Activated CD8-positive, alpha-beta memory T cell treated with anti-CD3 and anti-CD28 coated beads for 24 hours (primary cell): ENCODE data around the gene DCC.
"Not testable (repeated sequence)": the region's sequence is repeated elsewhere in the genome, so short reads cannot be mapped to it uniquely, and the experiment has no call there.

Experiments used
- DNase-seq: peaks from one replicate; pipeline ENCODE4 v3.0.0-alpha.2; 2020

The DCC gene

GRCh38 chr18:53442415-53442783 is 1102.4 kb downstream of the DCC start:
- no peak for DNase-seq

- no peak for DNase-seq
These were observed 1103.3 kb downstream of the DCC start for GRCh38 chr18:53443336-53443735.

GRCh38 chr18:53443831-53444230 is 1103.8 kb downstream of the DCC start:
- no peak for DNase-seq

GRCh38 chr18:53451902-53452301 is 1111.9 kb downstream of the DCC start:
- DNase-seq: no peak

GRCh38 chr18:53457068-53457467 is 1117.1 kb downstream of the DCC start:
- no peak for DNase-seq

- DNase-seq: no peak
These were observed 1118.3 kb downstream of the DCC start for GRCh38 chr18:53458268-53458667.

- DNase-seq: no peak
These were observed 1119.1 kb downstream of the DCC start for GRCh38 chr18:53458944-53459580.

GRCh38 chr18:53467756-53468155 is 1127.8 kb downstream of the DCC start:
- DNase-seq: no peak

- DNase-seq: not testable (repeated sequence)
These were observed 1128.2 kb downstream of the DCC start for GRCh38 chr18:53468173-53468572.

GRCh38 chr18:53472546-53472945 is 1132.5 kb downstream of the DCC start:
- DNase-seq: no peak

GRCh38 chr18:53478155-53478554 is 1138.2 kb downstream of the DCC start:
- DNase-seq: no peak

- no peak for DNase-seq
These were observed 1146.3 kb downstream of the DCC start for GRCh38 chr18:53486296-53486695.

- no peak for DNase-seq
These were observed 1149.3 kb downstream of the DCC start for GRCh38 chr18:53489266-53489665.

GRCh38 chr18:53490019-53490418 is 1150.0 kb downstream of the DCC start:
- no peak for DNase-seq

- no peak for DNase-seq
These were observed 1156.0 kb downstream of the DCC start for GRCh38 chr18:53496028-53496427.

- DNase-seq: no peak
These were observed 1164.0 kb downstream of the DCC start for GRCh38 chr18:53503914-53504441.

- no peak for DNase-seq
These were observed 1168.5 kb downstream of the DCC start for GRCh38 chr18:53508529-53508928.

GRCh38 chr18:53509886-53510285 is 1169.9 kb downstream of the DCC start:
- DNase-seq: no peak

- DNase-seq: not testable (repeated sequence)
These were observed 1171.7 kb downstream of the DCC start for GRCh38 chr18:53511725-53512124.

GRCh38 chr18:53521068-53521467 is 1181.1 kb downstream of the DCC start:
- no peak for DNase-seq

GRCh38 chr18:53526101-53526870 is 1186.3 kb downstream of the DCC start:
- no peak for DNase-seq

GRCh38 chr18:53527365-53527764 is 1187.4 kb downstream of the DCC start:
- no peak for DNase-seq

GRCh38 chr18:53531187-53531586 is 1191.2 kb downstream of the DCC start:
- DNase-seq: no peak

- no peak for DNase-seq
These were observed 1191.9 kb downstream of the DCC start for GRCh38 chr18:53531896-53532295.
